Skin epidermis (tissue), 12 donors: ENCODE data around the gene OPHN1.
"Not testable (repeated sequence)": the region's sequence is repeated elsewhere in the genome, so short reads cannot be mapped to it uniquely, and the experiment has no call there.

Experiments used
- H3K27ac ChIP-seq, 21 experiments: fragments of 200-600 bp; sonication (generic) in 11 of 21; one replicate each; pipeline ENCODE4 v1.5.0; 2020; ENCODE audit warnings: mild to moderate bottlenecking in 3 of 21, inconsistent platforms in 2 of 21, moderate library complexity in 2 of 21
- H3K4me3 ChIP-seq, 7 experiments: fragments of 200-600 bp; sonication (generic) in 2 of 7; one replicate each; pipeline ENCODE4 v1.5.0; 2020; ENCODE audit warnings: inconsistent platforms in 2 of 7, mild to moderate bottlenecking in 2 of 7, moderate library complexity in 1 of 7

The OPHN1 gene

DNA sequence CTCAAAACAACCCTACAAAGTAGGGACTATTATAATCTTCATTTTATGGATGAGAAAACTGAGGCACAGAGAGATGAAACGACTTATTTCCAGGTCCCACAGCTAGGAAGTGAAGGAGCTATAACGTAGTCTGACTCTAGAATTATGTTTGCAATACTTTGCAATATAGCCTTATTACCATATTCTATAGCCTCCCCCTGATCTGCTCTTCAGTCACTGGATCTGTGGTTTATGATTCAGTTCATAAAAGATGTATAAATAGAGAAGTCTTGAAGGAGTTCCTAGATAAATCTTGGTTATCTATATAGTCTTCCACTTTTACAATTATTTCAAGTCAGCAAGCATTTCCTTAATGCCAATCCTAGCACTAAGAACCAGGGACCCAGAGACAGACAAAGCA lies 57.5 kb downstream of the OPHN1 start:
- Histone ChIP-seq H3K4me3 (no peak overlapping the region), H3K27ac (no peak overlapping the region)

DNA sequence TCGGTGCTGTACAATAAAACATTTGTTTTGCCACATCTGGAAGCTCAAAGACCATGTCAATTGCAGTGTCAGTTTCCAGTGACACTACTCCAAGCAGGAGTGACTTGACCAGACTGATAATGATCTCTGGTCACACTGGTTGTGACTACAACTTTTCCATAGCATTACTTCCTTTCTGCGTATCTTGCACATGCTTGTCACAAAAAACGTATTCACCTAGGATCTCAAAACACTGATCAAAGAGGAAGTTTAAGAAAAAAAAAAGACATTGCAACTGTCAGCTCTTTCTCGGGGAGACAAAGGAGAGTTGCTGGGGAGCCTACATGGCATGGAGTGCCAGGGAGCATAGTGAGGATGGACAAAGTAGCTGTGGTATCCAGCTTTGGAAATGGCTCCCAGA lies 60.6 kb downstream of the OPHN1 start:
- H3K4me3 ChIP-seq: no peak overlapping the region
- H3K27ac ChIP-seq: no peak overlapping the region

DNA sequence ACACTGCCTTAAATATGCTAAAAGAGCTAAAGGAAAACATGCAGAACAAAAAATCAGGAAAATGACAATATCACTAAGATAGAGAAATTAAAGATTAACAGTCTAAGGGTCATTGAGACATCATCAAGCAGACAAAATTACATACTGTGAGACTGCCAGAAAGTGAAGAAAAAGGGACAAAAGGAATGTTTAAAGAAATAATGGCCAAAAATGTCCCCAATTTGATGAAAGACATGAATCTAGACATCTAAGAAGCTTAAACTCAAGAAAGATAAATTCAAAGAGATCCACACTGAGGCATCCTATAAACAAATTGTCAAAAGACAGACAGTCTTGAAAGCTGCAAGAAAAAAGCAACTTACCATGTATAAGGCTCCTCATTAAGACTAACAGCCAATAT lies 63.7 kb downstream of the OPHN1 start:
- Histone ChIP-seq H3K27ac (no peak overlapping the region), H3K4me3 (no peak overlapping the region)

DNA sequence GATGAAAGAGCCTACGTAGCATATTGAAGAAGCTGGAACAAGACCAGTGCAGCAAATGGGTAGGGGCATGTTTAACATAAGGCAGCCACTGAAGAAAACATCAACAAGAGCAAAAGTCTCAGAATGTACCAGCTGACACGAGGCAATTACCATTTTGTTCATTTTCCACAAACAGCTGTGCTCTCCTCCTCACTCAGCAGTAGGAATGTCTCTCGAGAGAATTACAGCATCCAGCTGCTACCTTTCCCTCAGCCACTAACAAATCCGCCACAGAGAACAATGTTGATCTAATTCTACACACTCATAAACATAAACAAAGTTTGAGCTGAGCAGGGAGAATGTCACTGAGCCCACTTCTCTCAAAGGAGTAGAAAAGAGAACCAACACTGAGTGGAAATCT lies 68.0 kb downstream of the OPHN1 start:
- Histone ChIP-seq H3K4me3 (no peak overlapping the region), H3K27ac (no peak overlapping the region)

DNA sequence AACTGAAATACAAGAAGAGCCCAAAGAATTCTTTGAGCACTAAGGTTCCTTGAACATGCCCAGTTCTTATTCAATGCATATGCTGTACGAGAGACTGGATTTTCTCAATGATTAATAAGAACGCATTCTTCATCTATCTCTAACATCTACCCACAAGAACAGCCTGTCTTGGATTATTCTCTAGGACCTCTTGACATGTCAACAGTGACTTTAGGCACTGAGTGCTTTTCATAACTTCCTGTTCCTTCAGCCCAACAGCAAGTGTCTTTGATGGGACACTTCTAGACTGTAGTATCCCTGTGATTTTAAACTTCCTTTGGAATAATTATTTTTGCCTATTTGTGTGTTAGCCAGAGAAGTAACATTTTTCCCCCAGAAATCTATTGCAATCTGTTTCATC lies 69.3 kb downstream of the OPHN1 start:
- Histone ChIP-seq H3K4me3 (no peak overlapping the region), H3K27ac (no peak overlapping the region)

DNA sequence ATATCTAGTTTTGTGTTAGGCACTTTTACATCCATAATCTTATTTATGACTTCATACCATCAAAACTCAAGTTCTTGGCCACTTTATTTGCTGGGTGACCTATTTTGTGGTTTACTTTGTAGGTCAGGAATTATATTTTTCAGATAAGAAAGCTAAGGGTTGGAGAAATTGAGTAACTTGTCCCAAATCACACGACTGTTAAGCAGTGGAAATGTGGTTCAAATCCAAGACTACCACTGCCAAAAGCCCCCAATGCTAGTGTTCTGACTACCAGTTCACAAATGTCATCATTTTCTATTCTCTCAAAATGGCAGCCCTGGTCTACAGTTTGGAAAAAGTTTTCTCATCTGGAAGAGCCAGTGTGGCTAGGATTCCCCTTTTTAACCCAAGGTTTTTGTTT lies 74.6 kb downstream of the OPHN1 start:
- no peak overlapping the region for H3K27ac ChIP-seq
- H3K4me3 ChIP-seq: no peak overlapping the region

DNA sequence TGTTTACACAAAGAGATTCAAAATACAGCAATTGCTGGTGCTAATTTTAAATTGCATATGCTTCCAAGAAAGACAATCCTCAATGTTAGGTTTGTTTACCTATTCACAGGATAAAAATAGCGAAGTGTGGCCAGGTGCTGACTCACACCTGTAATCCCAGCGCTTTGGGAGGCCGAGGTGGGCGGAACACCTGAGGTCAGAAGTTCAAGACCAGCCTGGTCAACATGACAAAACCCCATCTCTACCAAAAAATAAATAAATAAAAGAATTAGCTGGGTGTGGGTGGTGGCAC lies 77.7 kb downstream of the OPHN1 start:
- H3K4me3 ChIP-seq: no peak overlapping the region
- H3K27ac ChIP-seq: no peak overlapping the region

DNA sequence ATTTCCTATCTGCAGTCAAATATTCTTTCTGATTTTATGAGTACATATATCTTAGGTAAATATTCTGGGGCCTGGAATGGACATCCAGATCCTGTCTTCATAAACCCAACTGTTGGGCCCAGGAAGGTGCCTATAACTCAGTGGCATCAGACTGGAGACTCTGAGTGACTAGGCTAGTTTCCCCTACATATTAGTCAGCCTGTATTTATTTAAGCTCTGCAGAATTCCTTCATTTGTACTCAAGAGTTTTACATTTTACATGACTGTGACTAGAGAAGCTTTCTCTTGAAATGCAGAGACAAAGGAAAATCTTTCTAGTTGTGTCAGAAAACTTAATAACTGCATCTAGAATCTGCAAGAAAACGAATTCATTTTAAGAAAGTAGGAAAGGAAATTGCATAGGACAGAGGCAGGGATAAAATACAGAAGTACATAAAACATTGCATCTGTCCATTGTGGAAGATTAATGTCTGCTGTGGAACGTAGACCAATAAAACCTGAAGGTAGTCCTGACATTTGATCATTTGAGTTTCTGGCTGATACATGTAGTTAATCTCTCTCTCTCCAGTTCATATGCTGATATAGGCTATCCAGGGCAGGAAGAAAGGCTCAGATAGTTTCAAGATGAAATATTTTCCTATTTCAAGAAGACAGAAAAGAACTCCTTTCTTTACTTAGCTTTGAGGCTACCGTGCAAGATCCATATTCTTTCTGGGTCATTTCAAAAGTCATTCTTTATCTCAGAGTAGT lies 78.2 kb downstream of the OPHN1 start:
- no peak overlapping the region for H3K4me3 ChIP-seq
- H3K27ac ChIP-seq: no peak overlapping the region

DNA sequence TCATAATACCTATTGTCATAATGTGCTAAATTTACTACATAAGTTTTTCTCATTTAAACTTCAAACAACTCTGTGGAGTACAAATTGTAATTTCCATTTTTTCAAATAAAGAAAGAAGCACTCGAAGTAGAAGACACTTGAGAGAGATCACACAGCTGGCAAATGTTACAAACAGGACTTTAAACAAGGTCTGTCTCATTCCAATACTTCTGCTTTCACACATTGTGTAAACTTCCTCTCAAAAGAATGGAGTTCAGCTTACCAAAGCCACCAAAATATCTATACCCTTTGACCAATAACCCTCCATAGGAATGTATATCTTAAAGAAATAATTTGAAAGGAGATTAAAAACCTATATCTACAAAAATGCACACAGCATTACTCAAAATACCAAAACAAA lies 88.3 kb downstream of the OPHN1 start:
- Histone ChIP-seq H3K27ac (no peak overlapping the region), H3K4me3 (no peak overlapping the region)

DNA sequence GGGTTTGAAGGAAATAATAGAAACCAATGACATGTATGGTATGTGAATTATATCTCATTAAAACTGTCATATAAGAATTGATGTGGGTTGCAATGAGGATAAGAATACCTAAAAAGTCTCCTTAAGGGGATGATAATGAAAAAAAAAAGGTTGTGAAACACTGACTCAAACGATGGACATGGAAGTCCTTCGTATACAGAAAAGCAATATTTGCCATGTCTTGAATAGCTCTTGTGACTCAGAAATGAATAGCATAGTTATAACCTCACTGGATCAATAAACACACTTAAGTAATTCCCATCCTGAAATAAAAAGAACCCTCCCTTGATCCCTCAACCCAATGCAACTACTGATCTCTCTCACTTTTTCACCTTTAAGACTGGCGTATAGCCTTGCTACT lies 89.7 kb downstream of the OPHN1 start:
- Histone ChIP-seq H3K4me3 (no peak overlapping the region), H3K27ac (no peak overlapping the region)

DNA sequence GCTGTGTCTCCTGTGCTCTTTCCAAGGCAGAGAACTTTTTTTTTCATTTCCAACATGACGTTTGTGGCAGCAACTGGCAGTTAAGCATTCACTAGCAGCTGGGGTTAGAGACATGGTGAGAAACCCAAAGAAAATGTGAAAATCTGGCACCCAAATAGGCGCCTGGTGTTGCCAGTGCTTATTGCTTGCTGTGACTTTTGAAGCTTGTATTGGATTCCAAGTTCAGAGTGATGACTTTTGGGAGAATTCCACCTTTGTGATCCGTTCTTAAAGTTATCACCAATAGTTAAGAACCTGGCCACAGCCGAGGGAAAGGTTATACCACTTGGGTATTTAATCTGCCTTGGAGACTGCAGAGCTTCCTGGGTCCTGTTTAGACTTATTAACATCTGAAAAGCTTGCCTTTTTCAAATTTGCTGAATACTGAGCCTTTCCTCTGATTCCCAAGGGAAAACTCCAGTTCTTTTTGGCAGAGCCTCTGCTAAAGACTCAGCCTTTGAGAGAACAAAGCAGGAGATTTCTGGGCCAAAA lies 101.0 kb downstream of the OPHN1 start:
- H3K27ac ChIP-seq: no peak overlapping the region
- H3K4me3 ChIP-seq: no peak overlapping the region

DNA sequence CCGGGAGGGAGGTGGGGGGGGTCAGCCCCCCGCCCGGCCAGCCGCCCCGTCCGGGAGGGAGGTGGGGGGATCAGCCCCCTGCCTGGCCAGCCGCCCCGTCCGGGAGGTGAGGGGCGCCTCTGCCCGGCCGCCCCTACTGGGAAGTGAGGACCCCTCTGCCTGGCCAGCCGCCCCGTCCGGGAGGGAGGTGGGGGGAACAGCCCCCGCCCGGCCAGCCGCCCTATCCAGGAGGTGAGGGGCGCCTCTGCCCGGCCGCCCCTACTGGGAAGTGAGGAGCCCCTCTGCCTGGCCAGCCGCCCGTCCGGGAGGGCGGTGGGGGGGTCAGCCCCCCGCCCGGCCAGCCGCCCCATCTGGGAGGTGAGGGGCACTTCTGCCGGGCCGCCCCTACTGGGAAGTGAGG lies 106.5 kb downstream of the OPHN1 start:
- H3K27ac ChIP-seq, H3K4me3 ChIP-seq: not testable (repeated sequence)

DNA sequence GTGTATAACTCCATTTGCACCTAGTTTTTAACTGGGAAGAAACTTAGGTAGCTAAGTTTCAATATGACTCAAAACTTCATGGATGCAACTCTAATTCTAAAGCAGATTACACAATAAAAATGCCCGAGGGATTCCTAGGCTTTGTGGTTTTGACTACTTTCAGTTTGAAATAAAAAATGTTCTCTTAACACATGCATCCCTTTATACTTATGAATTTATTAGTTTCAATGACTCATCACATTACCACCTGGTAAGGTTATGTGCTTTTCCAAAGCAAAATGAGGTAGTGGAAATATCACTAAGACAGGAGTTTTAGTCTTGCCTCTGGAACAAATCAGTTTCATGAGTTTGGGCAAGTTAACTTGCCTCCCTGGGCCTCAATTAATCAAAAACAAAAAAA lies 125.5 kb downstream of the OPHN1 start:
- Histone ChIP-seq H3K4me3 (no peak overlapping the region), H3K27ac (peak overlapping the region in 2 of 21 experiments; percentile 26 to 50)

DNA sequence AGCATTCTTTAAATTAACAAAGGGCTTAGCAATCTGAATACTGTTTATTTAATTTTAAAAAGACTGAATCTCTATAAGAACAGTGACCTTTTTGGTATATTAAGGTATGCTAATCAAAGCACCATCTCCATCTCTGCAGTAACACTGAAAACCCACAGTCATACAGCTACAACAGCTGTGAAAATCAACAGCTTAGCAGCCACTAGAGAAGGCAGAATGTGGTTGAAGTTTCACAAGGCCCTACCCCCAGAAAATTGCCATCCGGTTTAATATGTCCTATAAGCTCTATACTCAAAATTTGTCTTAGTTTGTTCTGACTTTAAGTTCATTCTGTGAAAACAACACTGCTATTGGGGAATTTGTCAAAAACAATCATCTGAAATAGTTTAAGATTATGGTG lies 128.7 kb downstream of the OPHN1 start:
- Histone ChIP-seq H3K4me3 (no peak overlapping the region), H3K27ac (no peak overlapping the region)

DNA sequence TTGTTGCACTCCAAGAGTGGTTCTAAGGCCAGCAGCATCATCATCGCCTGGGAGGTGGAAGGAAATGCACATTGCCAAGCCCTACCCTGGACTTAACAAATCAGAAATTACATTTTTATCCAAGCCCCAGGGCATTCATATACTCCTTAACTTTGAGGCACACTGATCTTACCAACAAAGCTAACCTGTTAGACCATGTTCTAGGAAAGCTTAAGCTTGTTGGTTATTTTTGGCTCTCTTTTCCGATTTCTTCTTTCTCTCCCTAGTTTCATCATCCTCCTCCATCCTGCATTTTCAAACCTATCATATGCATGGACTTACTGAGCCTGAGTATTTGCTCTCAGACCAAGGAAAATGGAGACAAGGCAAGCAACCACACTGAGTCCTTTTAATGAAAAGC lies 133.4 kb downstream of the OPHN1 start:
- H3K4me3 ChIP-seq: no peak overlapping the region
- H3K27ac ChIP-seq: no peak overlapping the region

DNA sequence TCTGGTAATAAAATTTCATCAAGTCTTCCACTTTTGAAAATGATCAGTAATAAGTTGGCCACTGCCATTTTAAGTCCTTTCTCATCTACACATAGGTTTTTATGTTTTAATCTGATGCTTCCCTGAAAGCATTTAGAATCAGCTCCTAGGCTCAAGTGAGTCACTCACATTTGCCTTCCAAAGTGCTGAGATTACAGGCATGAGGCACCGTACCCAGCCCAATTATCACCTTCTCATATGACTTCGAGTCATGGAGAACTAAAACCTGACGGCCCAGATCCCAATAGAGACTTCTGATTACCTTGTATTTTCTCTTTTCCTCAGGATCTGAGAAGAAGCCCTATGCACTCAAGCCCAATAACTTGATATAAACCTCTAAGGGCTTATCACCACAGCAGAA lies 140.8 kb downstream of the OPHN1 start:
- H3K27ac ChIP-seq: no peak overlapping the region

DNA sequence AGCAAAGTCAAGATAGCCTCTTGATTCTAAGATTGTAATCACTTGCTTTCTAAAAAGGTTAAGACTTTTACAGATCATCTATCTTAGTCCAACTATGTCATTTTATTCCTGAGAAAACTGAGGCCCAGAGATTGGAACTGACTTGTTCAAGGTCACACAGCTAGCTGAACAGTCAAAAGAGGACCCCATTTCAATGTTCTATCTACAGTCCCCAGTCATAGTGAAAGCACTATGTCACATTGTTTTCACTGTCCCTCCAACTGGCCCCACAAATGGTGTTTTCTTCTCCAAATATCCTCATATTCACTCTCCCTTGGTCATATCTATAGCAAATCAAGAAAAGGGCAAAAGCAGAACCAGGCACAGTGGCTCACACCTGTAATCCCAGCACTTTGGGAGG lies 145.2 kb downstream of the OPHN1 start:
- Histone ChIP-seq H3K4me3 (no peak overlapping the region), H3K27ac (no peak overlapping the region)

More for the DNA sequence above, 140.8 kb downstream of the OPHN1 start:
- no peak overlapping the region for H3K4me3 ChIP-seq

DNA sequence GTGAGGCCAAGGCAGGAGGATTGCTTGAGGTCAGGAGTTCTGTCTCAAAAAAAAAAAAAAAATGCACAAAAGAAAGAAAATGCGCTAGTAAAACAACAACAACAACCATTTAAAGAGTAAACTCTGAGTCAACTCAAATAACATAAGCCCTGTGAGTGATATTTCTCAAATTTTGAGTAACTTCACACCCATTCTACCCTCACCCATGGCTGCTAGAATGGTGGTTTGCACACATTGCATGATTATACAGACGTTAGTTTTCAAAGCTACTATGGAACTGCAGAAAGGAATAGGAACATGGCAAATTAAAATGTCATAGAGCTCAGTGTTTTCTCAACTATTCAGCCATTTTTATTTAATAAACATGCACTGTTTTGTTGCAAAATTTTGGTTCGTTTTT lies 145.9 kb downstream of the OPHN1 start:
- no peak overlapping the region for H3K4me3 ChIP-seq
- no peak overlapping the region for H3K27ac ChIP-seq

DNA sequence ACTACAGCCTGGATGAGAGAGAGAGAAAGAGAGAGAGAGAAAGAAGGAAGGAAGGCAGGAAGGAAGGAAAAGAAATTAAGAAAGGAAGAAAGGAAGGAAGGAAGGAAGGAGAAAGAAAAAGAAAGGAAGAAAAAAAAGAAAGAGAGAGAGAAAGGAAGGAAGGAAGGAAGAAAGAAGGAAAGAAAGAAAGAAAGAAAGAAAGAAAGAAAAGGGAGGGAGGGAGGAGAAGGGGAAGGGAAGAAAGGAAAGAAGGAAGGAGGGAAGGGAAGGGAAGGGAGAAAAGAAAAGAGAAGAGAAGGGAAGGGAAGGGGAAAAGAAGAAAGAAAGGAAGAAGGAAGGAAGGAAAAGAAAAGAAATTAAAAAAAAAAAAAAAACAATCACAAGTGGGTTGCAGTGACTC lies 146.3 kb downstream of the OPHN1 start:
- H3K27ac ChIP-seq: no peak overlapping the region

DNA sequence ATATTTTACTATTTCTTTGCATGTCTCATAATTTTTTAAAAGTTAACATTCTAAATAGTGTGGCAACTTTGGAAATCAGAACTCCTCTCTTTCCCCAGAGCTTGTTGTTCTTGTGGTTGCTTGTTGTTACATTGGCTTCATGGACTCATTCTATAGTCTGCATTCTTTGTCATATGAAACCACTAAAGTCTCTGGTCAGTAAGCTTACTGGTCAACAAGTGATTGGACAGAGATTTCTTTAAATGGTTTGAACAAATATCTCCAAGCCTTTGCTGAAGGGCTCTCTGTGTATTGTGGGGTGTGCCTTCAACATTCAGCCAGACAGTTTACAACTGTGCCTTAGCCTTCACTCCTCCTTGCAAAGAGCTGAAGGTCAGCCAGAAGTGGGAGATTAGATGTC lies 147.2 kb downstream of the OPHN1 start:
- H3K4me3 ChIP-seq: no peak overlapping the region
- H3K27ac ChIP-seq: no peak overlapping the region

More for the DNA sequence above, 146.3 kb downstream of the OPHN1 start:
- no peak overlapping the region for H3K4me3 ChIP-seq

DNA sequence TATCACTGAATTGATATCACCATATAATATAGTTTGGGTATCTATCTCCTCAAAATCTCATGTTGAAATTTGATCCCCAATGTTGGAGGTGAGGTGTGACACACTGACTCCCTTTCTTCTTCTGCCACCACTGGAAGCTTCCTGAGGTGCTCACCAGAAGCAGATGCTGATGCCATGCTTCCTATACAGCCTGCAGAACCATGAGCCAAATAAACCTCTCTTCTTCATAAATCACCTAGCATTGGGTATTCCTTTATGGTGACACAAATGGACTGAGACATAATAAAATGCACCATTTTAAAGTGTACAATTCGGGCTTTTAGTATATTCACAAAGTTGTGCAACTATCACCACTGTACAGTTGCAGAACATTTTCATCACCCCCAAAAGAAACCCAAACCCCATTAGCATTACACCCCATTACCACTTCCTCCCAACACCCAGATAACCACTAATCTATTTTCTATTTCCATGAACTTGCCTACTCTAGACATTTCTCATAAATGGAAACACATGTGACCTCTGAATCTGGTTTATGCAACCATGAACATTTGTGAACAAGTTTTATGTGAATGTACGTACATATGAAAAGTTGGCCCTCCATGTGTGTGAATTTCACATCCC lies 148.9 kb downstream of the OPHN1 start:
- no peak overlapping the region for H3K4me3 ChIP-seq
- no peak overlapping the region for H3K27ac ChIP-seq

DNA sequence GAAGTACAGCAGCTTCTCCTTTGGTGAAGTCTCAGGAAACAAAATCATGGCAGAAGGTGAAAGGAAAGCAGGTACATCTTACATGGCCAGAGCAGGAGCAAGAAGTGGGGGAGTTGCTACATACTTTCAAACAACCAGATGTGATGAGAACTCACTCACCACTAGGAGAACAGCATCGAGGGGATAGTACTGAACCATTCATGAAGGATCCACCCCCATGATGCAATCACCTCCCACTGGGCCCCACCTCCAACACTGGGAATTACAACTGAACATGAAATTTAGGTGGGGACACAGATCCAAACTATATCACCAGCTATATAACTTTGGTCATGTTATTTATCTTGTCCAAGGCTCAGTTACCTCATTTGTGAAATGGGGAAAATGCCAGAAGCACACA lies 159.4 kb downstream of the OPHN1 start:
- no peak overlapping the region for H3K4me3 ChIP-seq
- no peak overlapping the region for H3K27ac ChIP-seq
